IMR-90 (cell line): ENCODE results near the gene IBA57.

Source experiments
- ELK1 ChIP-seq: fragments of 150-350 bp; IDR thresholded peaks from 2 replicates; pipeline ENCODE4 v1.6.1; 2016; ENCODE audit warnings: low read depth, mild to moderate bottlenecking, low read length, moderate library complexity, borderline replicate concordance
- POLR2A ChIP-seq: IDR thresholded peaks from 2 replicates; pipeline ENCODE4 v1.6.1; 2012; ENCODE audit warnings: mild to moderate bottlenecking, low read depth, low read length
- RAD21 ChIP-seq: IDR thresholded peaks from 2 replicates; pipeline ENCODE4 v1.6.1; 2012; ENCODE audit warnings: low read length, improper control_type of control experiment
- RCOR1 ChIP-seq: IDR thresholded peaks from 2 replicates; pipeline ENCODE4 v1.6.1; 2012; ENCODE audit warnings: mild to moderate bottlenecking, low read length, improper control_type of control experiment; ENCODE audit not compliant: insufficient replicate concordance
- TF ChIP-seq, protein P1 (sequence below): conservative IDR thresholded peaks from 2 replicates; pipeline ENCODE4 v1.5.1; 2012; ENCODE audit warnings: mild to moderate bottlenecking, low read depth, low read length, improper control_type of control experiment

GRCh38 chr1:228209657-228210056 is 44.1 kb downstream of the IBA57 start:
- TF ChIP-seq POLR2A: no peak
- TF ChIP-seq, protein P1, sequence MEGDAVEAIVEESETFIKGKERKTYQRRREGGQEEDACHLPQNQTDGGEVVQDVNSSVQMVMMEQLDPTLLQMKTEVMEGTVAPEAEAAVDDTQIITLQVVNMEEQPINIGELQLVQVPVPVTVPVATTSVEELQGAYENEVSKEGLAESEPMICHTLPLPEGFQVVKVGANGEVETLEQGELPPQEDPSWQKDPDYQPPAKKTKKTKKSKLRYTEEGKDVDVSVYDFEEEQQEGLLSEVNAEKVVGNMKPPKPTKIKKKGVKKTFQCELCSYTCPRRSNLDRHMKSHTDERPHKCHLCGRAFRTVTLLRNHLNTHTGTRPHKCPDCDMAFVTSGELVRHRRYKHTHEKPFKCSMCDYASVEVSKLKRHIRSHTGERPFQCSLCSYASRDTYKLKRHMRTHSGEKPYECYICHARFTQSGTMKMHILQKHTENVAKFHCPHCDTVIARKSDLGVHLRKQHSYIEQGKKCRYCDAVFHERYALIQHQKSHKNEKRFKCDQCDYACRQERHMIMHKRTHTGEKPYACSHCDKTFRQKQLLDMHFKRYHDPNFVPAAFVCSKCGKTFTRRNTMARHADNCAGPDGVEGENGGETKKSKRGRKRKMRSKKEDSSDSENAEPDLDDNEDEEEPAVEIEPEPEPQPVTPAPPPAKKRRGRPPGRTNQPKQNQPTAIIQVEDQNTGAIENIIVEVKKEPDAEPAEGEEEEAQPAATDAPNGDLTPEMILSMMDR: no peak
- no peak for TF ChIP-seq ELK1
- TF ChIP-seq RCOR1: no peak
- TF ChIP-seq RAD21: no peak
